ENCODE data around the gene WIPI1.
"Not testable (repeated sequence)": the region's sequence is repeated elsewhere in the genome, so short reads cannot be mapped to it uniquely, and the experiment has no call there.

The WIPI1 gene, protein sequence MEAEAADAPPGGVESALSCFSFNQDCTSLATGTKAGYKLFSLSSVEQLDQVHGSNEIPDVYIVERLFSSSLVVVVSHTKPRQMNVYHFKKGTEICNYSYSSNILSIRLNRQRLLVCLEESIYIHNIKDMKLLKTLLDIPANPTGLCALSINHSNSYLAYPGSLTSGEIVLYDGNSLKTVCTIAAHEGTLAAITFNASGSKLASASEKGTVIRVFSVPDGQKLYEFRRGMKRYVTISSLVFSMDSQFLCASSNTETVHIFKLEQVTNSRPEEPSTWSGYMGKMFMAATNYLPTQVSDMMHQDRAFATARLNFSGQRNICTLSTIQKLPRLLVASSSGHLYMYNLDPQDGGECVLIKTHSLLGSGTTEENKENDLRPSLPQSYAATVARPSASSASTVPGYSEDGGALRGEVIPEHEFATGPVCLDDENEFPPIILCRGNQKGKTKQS

DNA sequence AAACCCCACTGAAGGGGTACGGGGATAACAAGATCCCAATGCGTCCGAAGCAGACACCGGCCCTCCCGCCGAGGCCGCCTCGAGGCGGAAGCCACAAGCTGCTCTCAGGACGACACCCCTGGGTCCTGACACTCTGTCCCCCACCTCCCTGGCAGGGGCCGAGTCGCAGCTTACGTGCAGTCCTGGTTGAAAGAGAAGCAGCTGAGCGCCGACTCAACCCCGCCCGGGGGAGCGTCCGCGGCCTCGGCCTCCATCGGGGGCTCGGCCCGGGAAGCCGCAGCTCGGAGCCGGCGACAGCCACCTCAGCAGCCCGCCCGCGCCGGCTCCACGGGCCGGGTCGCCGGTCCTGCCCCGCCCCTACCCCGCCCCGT is at the start of gene WIPI1:
Gene WIPI1 (minus strand): TSS at position 329 of the 371 bp plus-strand sequence. CDS start 75 bp downstream, at position 254.
- DNase-seq (ENCODE audit: low spot score), result no peak
- H3K27me3 Mint-ChIP-seq (ENCODE audit: low read depth), result no peaks in the 10 kb centered on the region
- H3K4me3 Mint-ChIP-seq, result peak within 1 kb of the TSS; percentile 88
- peaks cover 7% of the 10 kb centered on the region for H3K36me3 Mint-ChIP-seq (ENCODE audit: low read depth)
- H3K4me1 Mint-ChIP-seq (ENCODE audit: low read depth), result peaks cover 64% of the 10 kb centered on the region
- no peaks in the 10 kb centered on the region for H3K9me3 Mint-ChIP-seq
- H3K27ac Mint-ChIP-seq, result peak within 1 kb of the TSS; percentile 88

DNA sequence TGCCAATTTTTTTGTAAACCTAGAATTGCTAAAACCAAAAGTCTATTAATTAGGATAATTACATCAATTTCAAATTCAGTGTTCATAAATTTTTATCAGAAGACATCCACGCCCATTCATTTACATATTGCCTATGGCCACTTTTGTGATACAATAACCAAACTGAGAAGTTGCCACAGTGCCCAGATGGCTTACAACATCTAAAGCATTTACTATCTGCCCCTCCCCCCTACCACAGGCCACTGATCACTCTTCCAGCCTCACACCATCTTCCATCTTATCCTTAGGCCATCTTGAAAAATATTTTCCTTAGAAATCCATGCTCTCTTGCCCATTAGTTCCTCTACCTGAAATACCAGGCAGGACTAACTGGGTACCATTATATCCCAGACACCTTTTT is 48.7 kb upstream of the WIPI1 start:
- Mint-ChIP-seq H3K4me3 (no peak overlapping the region), H3K4me1 (ENCODE audit: low read depth) (peaks cover 35% of the 10 kb centered on the region), H3K27me3 (ENCODE audit: low read depth) (no peaks in the 10 kb centered on the region), H3K9me3 (no peaks in the 10 kb centered on the region), H3K27ac (no peak overlapping the region), H3K36me3 (ENCODE audit: low read depth) (no peaks in the 10 kb centered on the region)
- no peak for DNase-seq (ENCODE audit: low spot score)

DNA sequence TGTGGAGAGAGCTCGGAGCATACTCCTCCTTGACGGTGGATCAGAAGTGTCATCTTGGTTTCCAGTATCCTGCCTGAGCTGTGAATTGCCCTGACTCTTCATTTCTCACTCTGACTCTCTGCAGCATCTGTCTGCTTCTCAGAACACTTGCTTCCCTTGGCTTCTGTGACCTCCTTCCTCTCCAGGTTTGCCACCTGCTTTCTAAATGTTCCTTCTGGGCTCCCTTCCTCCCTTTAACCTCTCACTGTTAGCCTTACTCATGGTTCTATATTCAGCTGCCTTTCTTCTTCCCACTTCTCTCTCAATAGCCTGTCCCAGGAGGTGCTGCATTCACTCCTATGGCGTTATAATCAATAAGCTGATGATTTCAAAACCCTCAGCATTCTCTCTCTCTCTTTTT is 43.8 kb upstream of the WIPI1 start:
- Mint-ChIP-seq H3K9me3 (no peaks in the 10 kb centered on the region), H3K36me3 (ENCODE audit: low read depth) (no peaks in the 10 kb centered on the region), H3K27me3 (ENCODE audit: low read depth) (no peaks in the 10 kb centered on the region), H3K4me1 (ENCODE audit: low read depth) (peaks cover 26% of the 10 kb centered on the region), H3K4me3 (no peak overlapping the region), H3K27ac (no peak overlapping the region)
- no peak for DNase-seq (ENCODE audit: low spot score)

DNA sequence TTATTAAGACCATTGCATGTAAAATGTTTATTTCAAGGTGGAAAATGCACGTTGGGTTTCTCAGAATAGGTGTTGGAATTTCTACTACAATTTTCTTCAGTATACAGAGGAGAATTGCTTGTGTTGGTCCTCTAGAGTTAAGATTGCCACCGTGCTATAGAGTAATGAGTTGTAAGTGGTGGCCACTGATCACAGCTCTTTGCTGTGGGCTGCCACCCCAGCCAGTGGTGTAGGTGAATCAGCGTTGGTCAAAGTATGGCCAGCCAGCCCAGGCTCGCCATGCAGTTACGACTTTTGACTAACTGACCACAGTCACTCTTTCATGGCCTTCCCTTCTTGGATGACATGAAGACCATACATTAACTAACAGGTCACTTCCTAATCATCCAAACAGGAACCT is 42.3 kb upstream of the WIPI1 start:
- no peak for DNase-seq (ENCODE audit: low spot score)
- no peaks in the 10 kb centered on the region for H3K27me3 Mint-ChIP-seq (ENCODE audit: low read depth)
- no peaks in the 10 kb centered on the region for H3K36me3 Mint-ChIP-seq (ENCODE audit: low read depth)
- peaks cover 26% of the 10 kb centered on the region for H3K4me1 Mint-ChIP-seq (ENCODE audit: low read depth)
- no peak overlapping the region for H3K27ac Mint-ChIP-seq
- H3K9me3 Mint-ChIP-seq, result no peaks in the 10 kb centered on the region
- no peak overlapping the region for H3K4me3 Mint-ChIP-seq

DNA sequence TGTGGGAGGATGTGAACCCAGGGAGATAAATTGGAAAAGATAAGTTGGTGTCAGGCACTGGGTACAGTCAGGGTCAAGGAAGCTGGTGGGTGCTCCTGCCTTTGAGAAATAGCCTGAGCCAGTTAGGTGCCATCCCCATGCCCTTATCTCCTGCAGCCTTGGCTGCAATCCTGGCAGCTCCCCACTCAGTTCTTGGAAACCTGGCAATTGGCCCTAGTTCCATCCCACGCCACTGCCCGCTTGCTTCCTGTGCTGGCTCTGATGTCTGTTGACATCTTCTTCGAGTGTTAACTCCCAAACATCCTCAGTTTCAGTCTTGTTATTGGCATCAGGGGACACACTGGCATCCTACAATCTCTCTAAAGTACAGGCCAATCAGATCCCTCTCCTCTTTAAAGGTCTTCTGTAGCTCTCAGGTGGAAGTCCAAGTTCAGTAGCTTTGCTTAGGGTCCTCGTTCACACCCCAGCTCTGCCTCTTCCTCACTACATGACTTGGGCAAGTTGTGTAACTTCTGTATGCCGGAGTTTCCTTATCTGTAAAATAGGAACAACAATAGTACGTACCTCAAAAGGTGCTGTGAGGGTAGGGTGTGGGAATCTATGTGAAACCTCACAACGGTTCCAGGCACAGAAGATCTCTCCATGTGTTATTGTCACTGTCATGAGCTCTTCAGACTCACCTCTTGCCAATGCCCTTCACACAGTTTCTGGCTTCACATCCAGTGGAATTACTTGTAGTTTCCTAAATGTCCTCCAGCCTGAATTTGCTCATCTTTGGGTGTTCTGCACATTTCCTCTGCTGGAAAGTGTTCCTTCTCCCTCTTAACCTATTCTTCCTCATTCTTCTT is 41.4 kb upstream of the WIPI1 start:
- DNase-seq (ENCODE audit: low spot score), result no peak
- Mint-ChIP-seq H3K27me3 (ENCODE audit: low read depth) (no peaks in the 10 kb centered on the region), H3K4me1 (ENCODE audit: low read depth) (peaks cover 26% of the 10 kb centered on the region), H3K4me3 (peak overlapping the region; percentile 57), H3K9me3 (no peaks in the 10 kb centered on the region), H3K27ac (peak overlapping the region; percentile 71), H3K36me3 (ENCODE audit: low read depth) (no peaks in the 10 kb centered on the region)

DNA sequence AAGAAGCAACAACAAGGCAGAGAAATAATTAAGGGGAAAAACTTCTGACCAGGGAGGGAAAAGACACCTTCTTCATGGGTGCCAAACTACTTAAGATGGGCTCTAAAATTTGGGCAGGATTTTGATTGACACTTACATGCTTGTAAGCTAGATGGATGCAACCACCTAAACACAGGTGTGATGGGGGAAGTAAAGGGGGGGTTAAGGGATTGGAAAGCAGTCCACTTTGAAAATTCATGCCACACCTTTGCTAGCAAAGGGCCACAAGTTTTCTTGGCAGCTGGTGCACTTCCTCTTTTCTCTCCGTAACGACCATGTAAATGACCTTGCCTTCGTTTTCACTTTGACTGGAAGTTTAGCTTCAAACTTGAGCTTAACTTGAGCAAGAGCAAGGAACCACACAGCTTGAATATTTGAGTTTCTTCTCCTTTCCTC is 40.6 kb upstream of the WIPI1 start:
- Mint-ChIP-seq H3K9me3 (no peaks in the 10 kb centered on the region), H3K4me1 (ENCODE audit: low read depth) (peaks cover 26% of the 10 kb centered on the region), H3K36me3 (ENCODE audit: low read depth) (no peaks in the 10 kb centered on the region), H3K27me3 (ENCODE audit: low read depth) (no peaks in the 10 kb centered on the region), H3K4me3 (peak overlapping the region; percentile 57), H3K27ac (peak overlapping the region; percentile 71)
- DNase-seq (ENCODE audit: low spot score), result no peak

DNA sequence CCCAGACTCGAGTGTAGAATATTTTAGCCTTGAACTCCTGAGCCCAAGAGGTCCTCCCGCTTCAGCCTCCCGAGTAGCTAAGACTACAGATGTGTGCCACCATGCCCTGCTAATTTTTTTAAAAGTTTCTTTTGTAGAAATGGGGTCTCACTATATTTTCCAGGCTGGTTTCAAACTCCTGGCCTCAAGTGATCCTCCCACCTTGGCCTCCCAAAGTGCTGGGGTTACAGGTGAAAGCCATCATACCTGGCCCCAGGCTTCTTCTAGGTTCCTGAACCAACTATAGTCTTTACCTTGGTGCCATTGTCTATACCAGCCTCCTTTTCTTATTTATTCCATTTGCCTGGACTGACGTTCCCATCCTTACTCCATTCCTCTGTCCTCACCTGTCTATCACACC is 37.8 kb upstream of the WIPI1 start:
- Mint-ChIP-seq H3K36me3 (ENCODE audit: low read depth) (no peaks in the 10 kb centered on the region), H3K27ac (no peak overlapping the region), H3K4me3 (no peak overlapping the region), H3K27me3 (ENCODE audit: low read depth) (no peaks in the 10 kb centered on the region), H3K4me1 (ENCODE audit: low read depth) (peaks cover 20% of the 10 kb centered on the region), H3K9me3 (no peaks in the 10 kb centered on the region)
- DNase-seq (ENCODE audit: low spot score), result no peak

DNA sequence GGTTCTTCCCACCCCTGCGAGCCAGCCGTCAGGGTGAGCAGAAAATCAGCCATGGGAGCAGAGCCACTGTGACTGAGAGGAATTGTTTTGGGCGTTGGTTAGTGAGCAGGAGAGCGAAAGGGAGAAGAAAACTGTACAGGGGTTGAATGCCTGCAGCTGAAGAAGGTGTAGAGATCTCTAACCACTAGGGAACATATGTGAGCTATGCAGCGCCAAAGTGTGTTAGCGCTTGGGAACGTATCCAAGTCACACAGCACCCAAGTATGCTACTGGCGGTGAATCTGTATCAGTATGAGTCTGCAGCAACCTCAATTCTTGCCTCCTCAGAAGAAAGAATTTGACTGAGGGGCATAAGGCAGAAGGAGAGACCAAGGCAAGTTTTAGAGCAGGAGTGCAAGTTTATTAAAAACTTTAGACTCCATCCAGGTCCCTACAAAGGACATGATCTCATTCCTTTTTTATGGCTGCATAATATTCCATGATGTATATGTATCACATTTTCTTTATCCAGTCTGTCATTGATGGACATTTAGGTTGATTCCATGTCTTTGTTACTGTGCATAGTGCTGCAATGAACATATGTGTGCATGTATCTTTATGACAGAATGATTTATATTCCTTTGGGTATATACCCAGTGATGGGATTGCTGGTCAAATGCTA is 35.2 kb upstream of the WIPI1 start:
- H3K27ac Mint-ChIP-seq; H3K9me3 Mint-ChIP-seq; H3K27me3 Mint-ChIP-seq (ENCODE audit: low read depth); DNase-seq (ENCODE audit: low spot score); H3K36me3 Mint-ChIP-seq (ENCODE audit: low read depth); H3K4me3 Mint-ChIP-seq: not testable (repeated sequence)
- peaks cover 12% of the 10 kb centered on the region for H3K4me1 Mint-ChIP-seq (ENCODE audit: low read depth)

DNA sequence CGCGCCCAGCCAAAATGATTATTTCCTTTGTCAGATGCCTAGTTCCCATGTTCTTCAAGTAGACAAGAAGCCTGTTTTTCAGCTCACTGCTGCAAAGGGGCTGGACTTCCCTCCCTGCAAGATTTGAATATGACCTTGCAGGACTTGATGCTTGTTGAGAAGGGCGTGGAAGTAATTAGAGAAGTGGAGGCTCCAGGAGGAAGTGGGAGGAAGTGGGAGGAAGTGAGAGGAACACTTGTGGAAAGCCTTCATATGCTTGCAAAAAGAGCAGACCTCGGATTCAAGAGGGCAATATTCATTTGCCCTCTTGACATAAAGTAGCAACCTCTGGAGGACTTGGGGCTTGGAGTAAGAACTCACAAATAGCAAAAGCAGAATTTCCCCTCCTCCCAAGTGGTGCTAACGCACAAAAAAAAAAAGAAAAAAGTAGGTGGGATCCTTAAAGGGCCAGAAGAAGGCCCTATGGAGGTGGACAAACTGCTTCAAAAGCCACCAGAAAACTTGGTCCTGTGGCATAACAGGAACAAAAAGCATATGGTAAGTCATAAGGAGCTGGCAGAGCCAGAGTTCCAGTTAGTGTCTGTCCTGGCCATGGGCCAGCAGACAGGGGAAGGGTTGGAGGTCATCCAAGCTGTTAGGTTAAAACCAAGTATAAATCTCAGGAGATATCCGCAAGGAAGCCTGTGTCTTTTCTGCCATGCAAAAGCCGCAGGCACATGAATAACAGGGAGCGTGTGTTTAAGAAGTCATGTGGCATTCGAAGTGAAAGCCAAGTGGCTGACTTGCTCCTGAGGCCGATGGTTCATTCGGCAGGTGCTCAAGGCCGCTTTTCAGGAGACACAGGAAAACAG is 34.3 kb upstream of the WIPI1 start:
- Mint-ChIP-seq H3K4me1 (ENCODE audit: low read depth) (peaks cover 15% of the 10 kb centered on the region), H3K27me3 (ENCODE audit: low read depth) (peaks cover 3% of the 10 kb centered on the region), H3K9me3 (no peaks in the 10 kb centered on the region), H3K4me3 (no peak overlapping the region), H3K27ac (no peak overlapping the region), H3K36me3 (ENCODE audit: low read depth) (no peaks in the 10 kb centered on the region)
- DNase-seq (ENCODE audit: low spot score), result no peak

DNA sequence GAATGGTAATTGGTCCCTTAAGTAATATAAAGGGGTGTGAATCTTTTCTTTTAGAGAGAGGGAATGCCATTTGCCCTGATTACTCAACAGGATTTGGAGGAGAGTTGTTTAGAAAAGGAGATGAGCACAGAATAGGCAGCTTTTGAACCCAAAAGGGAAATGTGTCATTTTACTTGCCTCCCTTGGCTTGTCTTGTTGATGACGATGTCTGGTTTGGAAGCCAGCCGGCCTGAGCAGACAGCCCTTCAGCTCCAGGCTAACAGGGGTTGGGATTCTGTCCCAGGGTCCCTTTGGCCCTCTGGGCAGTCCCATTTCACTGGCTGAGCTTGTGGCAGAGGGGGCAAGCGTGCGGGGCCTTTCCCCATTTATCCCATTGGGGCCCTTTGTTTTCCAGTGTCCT is 32.6 kb upstream of the WIPI1 start:
- Mint-ChIP-seq H3K27me3 (ENCODE audit: low read depth) (peaks cover 20% of the 10 kb centered on the region), H3K27ac (no peak overlapping the region), H3K4me1 (ENCODE audit: low read depth) (peaks cover 20% of the 10 kb centered on the region), H3K4me3 (no peak overlapping the region), H3K36me3 (ENCODE audit: low read depth) (no peaks in the 10 kb centered on the region), H3K9me3 (no peaks in the 10 kb centered on the region)
- DNase-seq (ENCODE audit: low spot score), result no peak

DNA sequence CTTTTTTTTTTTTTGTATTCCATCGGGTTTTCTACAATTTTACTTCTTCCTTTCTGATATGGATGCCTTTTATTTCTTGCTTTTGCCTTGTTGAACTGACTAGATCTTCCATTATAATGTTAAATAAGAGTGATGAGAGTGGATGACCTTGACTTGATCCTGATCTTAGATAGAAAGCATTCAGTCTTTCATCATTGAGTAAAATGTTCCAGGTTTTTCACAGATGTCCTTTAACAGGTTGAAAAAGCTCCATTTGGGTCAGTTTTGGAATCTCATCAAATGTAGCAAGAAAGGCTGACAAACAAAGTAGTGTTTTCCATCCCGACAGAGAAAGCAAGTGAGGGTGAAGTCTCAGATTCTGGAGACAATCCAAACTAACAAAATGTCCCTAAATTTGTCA is 27.2 kb upstream of the WIPI1 start:
- H3K4me1 Mint-ChIP-seq (ENCODE audit: low read depth), result peaks cover 17% of the 10 kb centered on the region
- H3K27ac Mint-ChIP-seq, result no peak overlapping the region
- H3K9me3 Mint-ChIP-seq, result peaks cover 3% of the 10 kb centered on the region
- no peak overlapping the region for H3K4me3 Mint-ChIP-seq
- no peak for DNase-seq (ENCODE audit: low spot score)
- peaks cover 41% of the 10 kb centered on the region for H3K27me3 Mint-ChIP-seq (ENCODE audit: low read depth)
- peaks cover under 1% of the 10 kb centered on the region for H3K36me3 Mint-ChIP-seq (ENCODE audit: low read depth)

DNA sequence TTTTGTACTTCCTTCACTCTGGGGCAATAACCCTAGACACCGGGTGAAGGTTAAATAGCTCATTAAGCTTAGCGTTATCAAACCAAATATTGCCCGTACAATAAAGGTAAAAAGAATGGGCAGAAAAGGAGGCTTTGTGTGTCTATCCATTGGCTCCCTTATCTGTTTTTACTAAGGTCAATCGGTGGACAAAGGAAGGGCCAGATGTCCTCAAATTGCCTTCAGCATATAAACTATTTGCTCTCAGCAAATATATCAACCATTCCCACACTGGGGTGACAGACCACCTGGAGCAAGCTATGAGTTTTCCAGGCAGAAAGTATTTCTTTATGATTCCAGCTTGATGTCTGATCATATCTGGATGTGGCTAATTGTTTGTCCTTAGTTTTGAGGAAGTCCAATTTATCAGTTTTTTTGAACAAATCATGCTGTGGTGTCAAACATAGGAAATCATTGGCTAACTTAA is 25.3 kb upstream of the WIPI1 start:
- peaks cover 46% of the 10 kb centered on the region for H3K27me3 Mint-ChIP-seq (ENCODE audit: low read depth)
- H3K4me1 Mint-ChIP-seq (ENCODE audit: low read depth), result peaks cover 10% of the 10 kb centered on the region
- peaks cover 8% of the 10 kb centered on the region for H3K9me3 Mint-ChIP-seq
- DNase-seq (ENCODE audit: low spot score), result no peak
- peaks cover 3% of the 10 kb centered on the region for H3K36me3 Mint-ChIP-seq (ENCODE audit: low read depth)
- no peak overlapping the region for H3K4me3 Mint-ChIP-seq
- H3K27ac Mint-ChIP-seq, result no peak overlapping the region

DNA sequence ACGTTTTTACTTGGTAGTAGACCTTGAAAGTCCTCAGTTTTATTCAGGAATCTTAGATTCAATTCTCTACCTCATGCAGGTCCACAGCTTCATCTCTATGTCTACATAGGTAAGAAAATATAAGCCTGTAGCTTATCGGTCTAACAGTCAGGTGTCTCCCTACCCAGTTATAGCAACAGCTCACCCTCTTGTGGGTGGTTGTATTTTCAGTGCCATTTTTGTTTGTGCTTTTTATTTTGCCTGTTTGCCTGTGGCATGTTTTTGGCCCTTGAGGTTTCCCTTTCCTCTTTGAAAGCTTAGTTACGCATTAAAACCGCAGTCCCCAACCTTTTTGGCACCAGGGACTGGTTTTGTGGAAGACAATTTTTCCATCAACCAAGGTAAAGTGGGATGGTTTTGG is 23.6 kb upstream of the WIPI1 start:
- H3K9me3 Mint-ChIP-seq, result peaks cover 8% of the 10 kb centered on the region
- H3K4me3 Mint-ChIP-seq, result no peak overlapping the region
- H3K4me1 Mint-ChIP-seq (ENCODE audit: low read depth), result peaks cover under 1% of the 10 kb centered on the region
- H3K36me3 Mint-ChIP-seq (ENCODE audit: low read depth), result peaks cover 3% of the 10 kb centered on the region
- no peak overlapping the region for H3K27ac Mint-ChIP-seq
- peaks cover 48% of the 10 kb centered on the region for H3K27me3 Mint-ChIP-seq (ENCODE audit: low read depth)
- DNase-seq (ENCODE audit: low spot score), result no peak
